CD14-positive monocyte (primary cell): ENCODE data around the gene ACKR4. TPM values are rescaled to one million over a fixed set of nuclear protein-coding genes. Genes with fewer than 3 reads are reported as not detected.

Experiments used
- DNase-seq, 3 donors: peaks; one replicate each; pipeline ENCODE4 v3.0.0-alpha.2; 2011 to 2022
- H2AFZ ChIP-seq: 2 replicates; pipeline ENCODE4 v1.6.0; 2012; ENCODE audit warnings: mild to moderate bottlenecking, low read depth, low read length, inconsistent platforms; ENCODE audit not compliant: insufficient read depth, poor library complexity, severe bottlenecking
- H3K27ac ChIP-seq, 2 donors: 1 replicate in 1 of 2; 2 replicates in 1 of 2; pipeline ENCODE4 v1.5.1; 2012 to 2013; ENCODE audit warnings: low read length in 2 of 2, control low read depth in 1 of 2, inconsistent platforms in 1 of 2, low read depth in 1 of 2, mild to moderate bottlenecking in 1 of 2
- H3K27me3 ChIP-seq, 2 donors: one replicate each; pipeline versions ENCODE4 v1.6.0 to v1.6.1; 2011 to 2013; ENCODE audit warnings: low read length in 2 of 2; ENCODE audit not compliant: control insufficient read depth in 2 of 2, insufficient read depth in 2 of 2
- H3K36me3 ChIP-seq, 2 donors: replicated peaks in 1 of 2; 1 replicate in 1 of 2; 2 replicates in 1 of 2; pipeline versions ENCODE4 v1.5.1 to v1.6.1; 2012 to 2013; ENCODE audit warnings: low read length in 2 of 2, control low read depth in 1 of 2, inconsistent platforms in 1 of 2, mild to moderate bottlenecking in 1 of 2; ENCODE audit not compliant: insufficient read depth in 2 of 2, control insufficient read depth in 1 of 2
- H3K4me1 ChIP-seq, 2 donors: 1 replicate in 1 of 2; 2 replicates in 1 of 2; pipeline versions ENCODE4 v1.5.1 to v1.6.1; 2012 to 2013; ENCODE audit warnings: low read length in 2 of 2, control low read depth in 1 of 2, inconsistent platforms in 1 of 2, mild to moderate bottlenecking in 1 of 2, moderate library complexity in 1 of 2; ENCODE audit not compliant: insufficient read depth in 2 of 2, control insufficient read depth in 1 of 2
- H3K4me2 ChIP-seq: replicated peaks from 2 replicates; pipeline ENCODE3; 2012; ENCODE audit warnings: low read length, moderate library complexity, mild to moderate bottlenecking; ENCODE audit not compliant: poor library complexity, severe bottlenecking; ENCODE audit errors: extremely low read depth
- H3K4me3 ChIP-seq, 3 experiments: fragments of 200-600 bp in 1 of 3; sonication (generic) in 1 of 3; replicated peaks in 1 of 3; 1 replicate in 2 of 3; 2 replicates in 1 of 3; pipeline ENCODE4 v1.5.1; 2011 to 2013; ENCODE audit warnings: low read length in 3 of 3, mild to moderate bottlenecking in 3 of 3, control low read depth in 2 of 3, low read depth in 2 of 3, inconsistent platforms in 1 of 3, moderate library complexity in 1 of 3
- H3K79me2 ChIP-seq: 2 replicates; pipeline ENCODE4 v1.6.0; 2012; ENCODE audit warnings: mild to moderate bottlenecking, control low read depth, inconsistent platforms, low read length, moderate library complexity; ENCODE audit not compliant: insufficient read depth
- H3K9ac ChIP-seq: 2 replicates; pipeline ENCODE4 v1.6.0; 2017; ENCODE audit warnings: low read length, mild to moderate bottlenecking; ENCODE audit not compliant: insufficient read depth, poor library complexity, severe bottlenecking
- H3K9me3 ChIP-seq, 2 donors: replicated peaks in 1 of 2; 1 replicate in 1 of 2; 2 replicates in 1 of 2; pipeline versions ENCODE4 v1.5.1 to v1.6.1; 2012 to 2013; ENCODE audit warnings: low read length in 2 of 2, control low read depth in 1 of 2; ENCODE audit not compliant: control insufficient read depth in 1 of 2, insufficient read depth in 1 of 2
- H4K20me1 ChIP-seq: 2 replicates; pipeline ENCODE4 v1.6.0; 2012; ENCODE audit warnings: mild to moderate bottlenecking, low read length, control low read depth, moderate library complexity; ENCODE audit not compliant: insufficient read depth
- H3K27ac Mint-ChIP-seq, 7 donors: one replicate each; pipeline ENCODE4 v1.8.0; 2020; ENCODE audit warnings: mild to moderate bottlenecking in 7 of 7, mixed read lengths in 7 of 7, moderate library complexity in 6 of 7, inconsistent platforms in 2 of 7
- H3K27me3 Mint-ChIP-seq, 3 donors: one replicate each; pipeline ENCODE4 v1.8.0; 2021 to 2022; ENCODE audit warnings: low read depth in 3 of 3, mild to moderate bottlenecking in 3 of 3, mixed read lengths in 3 of 3, moderate library complexity in 3 of 3, inconsistent platforms in 1 of 3
- H3K36me3 Mint-ChIP-seq, 2 donors: one replicate each; pipeline ENCODE4 v1.8.0; 2020; ENCODE audit warnings: mixed read lengths in 2 of 2, inconsistent platforms in 1 of 2, mild to moderate bottlenecking in 1 of 2
- H3K4me1 Mint-ChIP-seq: one replicate; pipeline ENCODE4 v1.8.0; 2020; ENCODE audit warnings: mild to moderate bottlenecking, mixed read lengths
- H3K4me3 Mint-ChIP-seq, 2 donors: one replicate each; pipeline ENCODE4 v1.8.0; 2020; ENCODE audit warnings: mild to moderate bottlenecking in 2 of 2, mixed read lengths in 2 of 2, moderate library complexity in 1 of 2
- H3K9me3 Mint-ChIP-seq, 7 donors: one replicate each; pipeline ENCODE4 v1.8.0; 2020 to 2022; ENCODE audit warnings: mixed read lengths in 7 of 7, mild to moderate bottlenecking in 6 of 7, moderate library complexity in 6 of 7, inconsistent platforms in 2 of 7
- CTCF ChIP-seq: fragments of 200-600 bp; IDR thresholded peaks from one replicate; pipeline ENCODE4 v1.8.0; 2022; ENCODE audit warnings: antibody characterized with exemption, mild to moderate bottlenecking
- WGBS: methylation state at CpG from one replicate; pipeline ENCODE4 v1.1.5; 2013; ENCODE audit warnings: missing lambda C conversion rate; ENCODE audit not compliant: insufficient coverage; 5-methylcytosine and 5-hydroxymethylcytosine counted together
- intact Hi-C, 2 donors: fragments of 100-400 bp; cut with micrococcal nuclease; formaldehyde crosslinking; loops; one replicate each; pipeline versions ENCODE4 v1.15.0 to v1.15.1; 2023
- polyA plus RNA-seq, 3 donors: library from polyadenylated mRNA; depleted of rRNA in 1 of 3; unstranded in 2 of 3; stranded (reverse) in 1 of 3; fragments of 300-500 nt in 2 of 3; fragments of >200 nt in 1 of 3; fragmentation: Illumina TruSeq in 2 of 3; gene quantifications; 1 replicate in 2 of 3; 2 replicates in 1 of 3; pipeline ENCODE4 v1.2.3, GENCODE V29; 2012 to 2021

Gene ACKR4
- polyA plus RNA-seq, 3 donors = 0.09 TPM; not detected in 2

- peaks cover 0 to 2% (median 0%) of the 10 kb centered on the region in 7 donors for H3K9me3 Mint-ChIP-seq
- H3K27ac Mint-ChIP-seq = peak overlapping the region in 2 of 7 donors; percentile 10 to 33
- no peaks in the 10 kb centered on the region for H3K27me3 ChIP-seq
- H3K9ac ChIP-seq = no peak overlapping the region
- peaks cover 8 to 15% of the 10 kb centered on the region in 2 donors for H3K36me3 Mint-ChIP-seq
- H3K4me1 ChIP-seq = no peaks in the 10 kb centered on the region
- no peak for DNase-seq
- 37% methylated on average over 2 of the region's 2 CpGs for WGBS
- H3K4me3 Mint-ChIP-seq = no peak overlapping the region
- intact Hi-C loops = loop anchor here in 1 of 2 donors (2.0 kb wide), 1 partner anchor 107 kb away; no protein-coding TSS in a partner anchor
- no peak for TF ChIP-seq CTCF
- H3K27me3 Mint-ChIP-seq = peaks cover 0 to 1% (median 0%) of the 10 kb centered on the region in 3 donors
- H2AFZ ChIP-seq = no peak overlapping the region
- H3K36me3 ChIP-seq = peaks cover 3 to 16% of the 10 kb centered on the region in 2 donors
- H3K79me2 ChIP-seq = no peaks in the 10 kb centered on the region
- no peaks in the 10 kb centered on the region for H3K9me3 ChIP-seq
- H3K27ac ChIP-seq = no peak overlapping the region
- H3K4me3 ChIP-seq = no peak overlapping the region
- H4K20me1 ChIP-seq = no peaks in the 10 kb centered on the region
- H3K4me2 ChIP-seq = no peak overlapping the region
- peaks cover 8% of the 10 kb centered on the region for H3K4me1 Mint-ChIP-seq
Observed at GRCh38 chr3:132643366-132643765, 46.3 kb downstream of the ACKR4 start.

- H2AFZ ChIP-seq = no peak overlapping the region
- peaks cover 0 to 2% (median 0%) of the 10 kb centered on the region in 7 donors for H3K9me3 Mint-ChIP-seq
Observed at GRCh38 chr3:132645058-132645457, 48.0 kb downstream of the ACKR4 start.

More at GRCh38 chr3:132645058-132645457, 48.0 kb downstream of the ACKR4 start:
- no peak overlapping the region for H3K4me3 ChIP-seq
- Mint-ChIP-seq H3K4me3 (no peak overlapping the region), H3K36me3 (peaks cover 1 to 6% of the 10 kb centered on the region in 2 donors), H3K27ac (peak overlapping the region in 1 of 7 donors; percentile 18), H3K4me1 (peaks cover 8% of the 10 kb centered on the region), H3K27me3 (peaks cover 0 to 1% (median 0%) of the 10 kb centered on the region in 3 donors)
- H3K9me3 ChIP-seq = no peaks in the 10 kb centered on the region
- TF ChIP-seq CTCF = no peak
- no peaks in the 10 kb centered on the region for H3K4me1 ChIP-seq
- no peaks in the 10 kb centered on the region for H3K27me3 ChIP-seq
- H3K9ac ChIP-seq = no peak overlapping the region
- no peak for DNase-seq
- H3K27ac ChIP-seq = no peak overlapping the region
- intact Hi-C loops = no loop called here
- H3K36me3 ChIP-seq = no peaks in the 10 kb centered on the region
- no peaks in the 10 kb centered on the region for H3K79me2 ChIP-seq
- no peaks in the 10 kb centered on the region for H4K20me1 ChIP-seq
- H3K4me2 ChIP-seq = no peak overlapping the region
- no CpG with 5 or more reads among the region's 1 CpG for WGBS
